GM18870 (cell line): ENCODE results near the gene TLL2.

Source experiments
- ATAC-seq: cut with Tn5 transposase; IDR thresholded peaks from one replicate; pipeline ENCODE4 v1.9.1; 2021; ENCODE audit warnings: moderate library complexity; ENCODE audit not compliant: unreplicated experiment

Gene TLL2

GRCh38 chr10:96401036-96401435 is 112.7 kb downstream of the TLL2 start:
- no peak for ATAC-seq

GRCh38 chr10:96400465-96400864 is 113.3 kb downstream of the TLL2 start:
- no peak for ATAC-seq

GRCh38 chr10:96397902-96398301 is 115.8 kb downstream of the TLL2 start:
- no peak for ATAC-seq

- ATAC-seq = no peak
These were observed 117.5 kb downstream of the TLL2 start for GRCh38 chr10:96395931-96396877.

GRCh38 chr10:96390460-96390864 is 123.3 kb downstream of the TLL2 start:
- no peak for ATAC-seq

GRCh38 chr10:96389785-96390184 is 123.9 kb downstream of the TLL2 start:
- no peak for ATAC-seq

- ATAC-seq = no peak
These were observed 126.1 kb downstream of the TLL2 start for GRCh38 chr10:96387601-96388000.

- ATAC-seq = no peak
These were observed 126.6 kb downstream of the TLL2 start for GRCh38 chr10:96387161-96387560.

- no peak for ATAC-seq
These were observed 129.2 kb downstream of the TLL2 start for GRCh38 chr10:96384506-96384905.

- ATAC-seq = no peak
These were observed 132.9 kb downstream of the TLL2 start for GRCh38 chr10:96380821-96381220.

- ATAC-seq = no peak
These were observed 134.0 kb downstream of the TLL2 start for GRCh38 chr10:96379758-96380157.

- no peak for ATAC-seq
These were observed 135.0 kb downstream of the TLL2 start for GRCh38 chr10:96378741-96379140.

- ATAC-seq = no peak
These were observed 135.9 kb downstream of the TLL2 start for GRCh38 chr10:96377816-96378294.

- ATAC-seq = peak; percentile 54
These were observed 137.2 kb downstream of the TLL2 start for GRCh38 chr10:96376483-96376882.

- ATAC-seq = peak; percentile 66
These were observed 138.5 kb downstream of the TLL2 start for GRCh38 chr10:96374985-96375830.

- no peak for ATAC-seq
These were observed 139.1 kb downstream of the TLL2 start for GRCh38 chr10:96374639-96374984.

GRCh38 chr10:96374004-96374403 is 139.7 kb downstream of the TLL2 start:
- no peak for ATAC-seq

- ATAC-seq = no peak
These were observed 142.4 kb downstream of the TLL2 start for GRCh38 chr10:96371356-96371755.

GRCh38 chr10:96370584-96371157 is 143.1 kb downstream of the TLL2 start:
- no peak for ATAC-seq

GRCh38 chr10:96369890-96370583 is 143.7 kb downstream of the TLL2 start:
- ATAC-seq = no peak

GRCh38 chr10:96368971-96369370 is 144.8 kb downstream of the TLL2 start:
- ATAC-seq = no peak
